ENCODE data around the gene HDAC7. TPM values are rescaled to one million over a fixed set of nuclear protein-coding genes. Genes with fewer than 3 reads are reported as not detected.
"Not testable (repeated sequence)": the region's sequence is repeated elsewhere in the genome, so short reads cannot be mapped to it uniquely, and the experiment has no call there.

HDAC7 gene
- total RNA-seq, 1 donor from 2014 or later: 76.1 TPM

DNA sequence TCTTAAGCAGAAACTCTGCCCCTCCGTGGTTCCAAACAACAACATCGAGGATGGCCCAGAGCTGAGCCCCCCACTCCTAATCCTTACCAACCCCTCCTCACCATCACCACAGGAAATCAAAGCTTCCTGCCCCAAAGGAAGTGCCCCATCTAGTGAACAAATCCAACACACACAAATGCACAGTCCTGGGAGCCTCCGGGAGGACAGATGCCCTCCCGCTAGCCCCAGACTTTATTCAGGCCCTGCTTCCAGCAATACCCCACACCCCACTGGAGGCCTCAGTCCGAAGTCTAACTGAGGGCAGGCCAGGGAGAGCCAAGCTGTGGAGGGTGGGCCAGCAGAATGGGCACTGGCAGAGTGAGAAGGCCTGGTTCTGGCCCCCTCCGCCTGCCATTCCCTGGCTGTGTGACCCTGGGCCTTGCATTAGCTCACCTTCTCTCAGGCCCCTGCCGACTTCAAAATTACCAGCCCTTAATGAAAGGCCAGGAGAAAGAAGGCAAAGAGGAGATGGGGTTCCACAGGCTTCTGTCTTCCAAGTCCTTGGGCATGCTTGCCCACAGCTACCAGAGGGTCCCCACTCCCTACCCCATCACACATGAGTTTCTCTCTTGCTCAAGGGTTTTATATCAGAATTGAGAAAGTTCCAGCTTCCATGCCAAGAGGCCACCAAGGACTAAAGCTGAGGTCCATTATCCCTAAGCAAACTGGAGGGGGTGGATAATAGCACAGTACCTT is 2.3 kb downstream of the HDAC7 start:
- H3K4me3 Mint-ChIP-seq: peak overlapping the region; percentile 91
- no peaks in the 10 kb centered on the region for H3K27me3 Mint-ChIP-seq
- DNase-seq (ENCODE audit: extremely low spot score, unreplicated experiment): no peak
- H3K36me3 Mint-ChIP-seq: no peaks in the 10 kb centered on the region
- peak overlapping the region; percentile 82 for H3K27ac Mint-ChIP-seq
- TF ChIP-seq CTCF (conservative IDR thresholded peaks at IDR 0.05): peak; percentile 19
- H3K4me1 Mint-ChIP-seq (ENCODE audit: unreplicated experiment): peaks cover 62% of the 10 kb centered on the region
- H3K9me3 Mint-ChIP-seq: no peaks in the 10 kb centered on the region

DNA sequence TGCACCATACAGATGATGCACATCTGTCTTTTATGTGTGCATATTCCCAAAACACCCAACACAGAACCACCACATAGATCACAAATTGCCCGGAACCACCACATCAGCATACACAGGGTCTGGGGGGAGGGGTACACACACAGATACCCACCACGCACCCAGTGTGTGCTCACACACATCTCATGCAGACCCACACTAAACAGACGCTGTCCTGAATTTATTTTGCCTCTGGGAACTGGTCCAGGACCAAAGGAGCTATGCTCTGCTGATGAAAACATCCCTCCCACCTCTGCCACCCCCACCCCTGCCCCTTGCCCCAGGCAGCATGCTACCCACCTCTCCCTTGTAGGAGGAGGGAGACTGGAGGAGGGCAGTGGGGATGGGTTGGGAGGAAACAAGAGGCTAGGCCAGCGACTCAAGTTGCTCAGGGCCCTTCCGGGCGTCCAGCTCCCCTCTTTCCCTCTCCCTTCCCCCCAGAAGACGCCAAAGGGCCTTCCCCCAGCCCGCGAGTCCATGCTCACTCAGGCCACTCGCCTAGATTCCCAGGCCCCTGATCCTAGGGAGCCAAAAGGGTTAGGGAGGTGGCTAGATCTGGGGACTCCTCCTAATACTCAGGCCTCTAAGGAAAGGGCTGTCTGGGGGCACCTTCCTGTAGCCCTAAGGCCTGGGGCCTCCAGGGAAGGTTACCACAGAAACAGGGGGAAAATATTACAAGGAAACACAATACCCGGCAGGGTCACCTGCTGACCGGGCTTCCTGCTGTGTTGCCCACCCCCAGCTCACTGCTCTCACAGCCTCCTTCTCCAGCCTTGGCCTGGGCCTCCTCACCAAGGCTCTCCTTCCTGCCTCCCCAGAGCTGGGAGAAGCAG is 3.1 kb downstream of the HDAC7 start:
- H3K36me3 Mint-ChIP-seq: no peaks in the 10 kb centered on the region
- H3K4me3 Mint-ChIP-seq: peak overlapping the region; percentile 91
- H3K4me1 Mint-ChIP-seq (ENCODE audit: unreplicated experiment): peaks cover 61% of the 10 kb centered on the region
- peak overlapping the region; percentile 82 for H3K27ac Mint-ChIP-seq
- no peaks in the 10 kb centered on the region for H3K9me3 Mint-ChIP-seq
- no peak for TF ChIP-seq CTCF (conservative IDR thresholded peaks at IDR 0.05)
- H3K27me3 Mint-ChIP-seq: no peaks in the 10 kb centered on the region
- DNase-seq (ENCODE audit: extremely low spot score, unreplicated experiment): no peak

DNA sequence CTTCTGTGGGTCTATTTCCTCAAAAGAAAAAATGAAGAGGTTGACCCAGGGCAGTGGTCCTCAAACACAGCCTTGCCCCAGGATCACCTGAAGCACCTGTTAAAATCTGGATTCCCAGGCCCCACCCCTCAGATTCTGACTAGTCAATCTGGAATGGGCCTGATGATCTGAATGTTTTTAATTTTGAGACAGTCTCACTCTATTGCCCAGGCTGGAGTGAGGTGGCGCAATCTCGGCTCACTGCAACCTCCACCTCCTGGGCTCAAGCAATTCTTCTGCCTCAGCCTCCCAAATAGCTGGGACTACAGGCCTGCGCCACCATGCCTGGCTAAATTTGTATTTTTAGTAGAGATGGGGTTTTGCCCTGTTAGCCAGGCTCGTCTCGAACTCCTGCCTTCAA is 4.3 kb downstream of the HDAC7 start:
- peaks cover 61% of the 10 kb centered on the region for H3K4me1 Mint-ChIP-seq (ENCODE audit: unreplicated experiment)
- H3K27ac Mint-ChIP-seq: peak overlapping the region; percentile 93
- peak overlapping the region; percentile 45 for H3K4me3 Mint-ChIP-seq
- not testable (repeated sequence) for H3K9me3 Mint-ChIP-seq; DNase-seq (ENCODE audit: extremely low spot score, unreplicated experiment); H3K27me3 Mint-ChIP-seq; H3K36me3 Mint-ChIP-seq

- Mint-ChIP-seq H3K27me3 (no peaks in the 10 kb centered on the region), H3K4me1 (ENCODE audit: unreplicated experiment) (peaks cover 62% of the 10 kb centered on the region), H3K36me3 (no peaks in the 10 kb centered on the region), H3K9me3 (no peaks in the 10 kb centered on the region), H3K4me3 (peak overlapping the region; percentile 21), H3K27ac (peak overlapping the region; percentile 93)
- DNase-seq (ENCODE audit: extremely low spot score, unreplicated experiment): no peak
- TF ChIP-seq CTCF (conservative IDR thresholded peaks at IDR 0.05): no peak
These were observed 5.0 kb downstream of the HDAC7 start for GRCh38 chr12:47814539-47815170.

DNA sequence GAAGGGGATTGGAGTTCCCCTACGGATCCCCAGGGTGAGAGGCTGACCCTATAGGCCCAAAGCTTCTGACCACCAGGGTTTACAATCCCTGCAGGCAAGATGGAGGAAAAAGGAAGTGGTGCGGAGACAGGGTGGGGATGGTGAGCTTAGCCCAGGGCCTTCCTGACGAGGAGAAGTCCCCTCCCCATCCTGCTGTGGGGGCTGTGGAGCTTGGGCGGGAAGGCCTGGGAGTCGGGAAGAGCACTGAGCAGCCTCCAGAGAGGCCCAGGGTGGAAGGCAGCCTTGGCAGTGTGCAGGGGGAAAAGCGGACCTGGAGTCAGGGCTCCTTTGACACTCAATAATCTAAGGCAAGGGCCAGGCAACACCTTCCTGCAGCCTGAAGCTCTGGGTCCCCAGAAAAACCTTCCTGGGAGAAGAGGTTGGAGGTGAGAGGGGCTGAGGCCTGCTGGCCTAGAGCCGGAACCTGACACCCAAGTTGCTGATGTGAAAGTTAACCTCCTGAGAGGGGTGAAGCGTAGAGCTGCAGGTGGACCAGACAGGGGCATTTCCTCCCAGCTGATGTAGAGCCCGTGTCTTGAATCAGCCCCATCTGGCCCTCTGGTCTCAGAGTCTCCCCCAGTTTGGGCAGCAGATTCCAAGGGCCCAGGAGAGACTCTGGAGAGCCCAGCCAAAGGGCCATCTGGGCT is 6.0 kb downstream of the HDAC7 start:
- no peaks in the 10 kb centered on the region for H3K9me3 Mint-ChIP-seq
- peak overlapping the region; percentile 93 for H3K27ac Mint-ChIP-seq

More for the DNA sequence above, 6.0 kb downstream of the HDAC7 start:
- no peak for DNase-seq (ENCODE audit: extremely low spot score, unreplicated experiment)
- Mint-ChIP-seq H3K4me3 (peak overlapping the region; percentile 82), H3K4me1 (ENCODE audit: unreplicated experiment) (peaks cover 66% of the 10 kb centered on the region), H3K27me3 (no peaks in the 10 kb centered on the region), H3K36me3 (no peaks in the 10 kb centered on the region)
- TF ChIP-seq CTCF (conservative IDR thresholded peaks at IDR 0.05): no peak

Data from type B pancreatic cell (in vitro differentiated cells).